Activated CD8-positive, alpha-beta memory T cell treated with anti-CD3 and anti-CD28 coated beads for 4 hours (primary cell): ENCODE measurements around the gene GIMAP7.
A peak's percentile ranks its signal among the peaks of the same experiment; 100 is the strongest.
"Not testable (repeated sequence)": the region's sequence is repeated elsewhere in the genome, so short reads cannot be mapped to it uniquely, and the experiment has no call there.

Experiments
- DNase-seq, 2 donors: peaks; one replicate each; pipeline ENCODE4 v3.0.0-alpha.2; 2020; ENCODE audit warnings: low read depth in 2 of 2

Gene GIMAP7

GRCh38 chr7:150514748-150515222 lies at the start of gene GIMAP7:
TSS of gene GIMAP7 (plus strand) at chr7:150514872. CDS start at chr7:150519975, 5,103 bp downstream.
- DNase-seq, result peak; percentile 24 to 42

GRCh38 chr7:150464962-150465361 lies 49.7 kb upstream of the GIMAP7 start:
- DNase-seq, result no peak

GRCh38 chr7:150465414-150465813 lies 49.3 kb upstream of the GIMAP7 start:
- no peak for DNase-seq

GRCh38 chr7:150466477-150466876 lies 48.2 kb upstream of the GIMAP7 start:
- no peak for DNase-seq

- DNase-seq, result no peak
These were observed 46.4 kb upstream of the GIMAP7 start for GRCh38 chr7:150468241-150468640.

GRCh38 chr7:150471886-150472285 lies 42.8 kb upstream of the GIMAP7 start:
- DNase-seq, result no peak

DNA sequence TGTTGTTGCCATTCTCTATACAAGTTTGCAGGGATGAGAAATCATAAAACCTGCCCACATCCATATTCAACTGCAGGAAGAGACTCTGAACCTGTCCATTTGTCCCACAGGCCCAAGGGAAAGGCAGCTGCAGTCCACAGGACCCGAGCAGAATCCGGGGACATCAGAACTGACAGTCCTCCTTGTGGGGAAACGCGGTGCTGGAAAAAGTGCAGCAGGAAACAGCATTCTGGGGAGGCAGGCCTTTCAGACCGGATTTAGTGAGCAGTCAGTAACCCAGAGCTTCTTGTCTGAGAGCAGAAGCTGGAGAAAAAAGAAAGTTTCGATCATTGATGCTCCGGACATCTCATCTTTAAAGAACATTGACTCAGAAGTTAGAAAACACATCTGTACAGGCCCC lies 40.8 kb upstream of the GIMAP7 start:
- no peak for DNase-seq

DNA sequence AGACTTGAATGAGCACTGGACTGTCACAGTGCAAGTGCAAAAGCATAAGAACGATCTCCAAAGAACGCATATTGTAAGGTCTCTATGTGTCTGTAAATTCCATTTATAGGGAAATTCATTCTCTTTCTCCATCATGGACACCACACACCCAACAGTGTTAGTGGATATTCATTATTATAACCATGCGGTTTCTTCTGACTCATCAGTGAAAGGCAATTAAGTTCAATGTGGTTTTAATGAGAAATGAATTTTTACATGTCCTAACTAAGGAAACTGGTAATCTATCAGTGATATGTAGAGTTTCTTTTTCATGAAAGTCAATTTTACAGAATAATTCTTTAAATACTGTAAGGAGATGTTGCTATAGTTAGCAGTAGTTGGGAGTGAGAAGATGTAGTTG lies 38.4 kb upstream of the GIMAP7 start:
- DNase-seq, result no peak

DNA sequence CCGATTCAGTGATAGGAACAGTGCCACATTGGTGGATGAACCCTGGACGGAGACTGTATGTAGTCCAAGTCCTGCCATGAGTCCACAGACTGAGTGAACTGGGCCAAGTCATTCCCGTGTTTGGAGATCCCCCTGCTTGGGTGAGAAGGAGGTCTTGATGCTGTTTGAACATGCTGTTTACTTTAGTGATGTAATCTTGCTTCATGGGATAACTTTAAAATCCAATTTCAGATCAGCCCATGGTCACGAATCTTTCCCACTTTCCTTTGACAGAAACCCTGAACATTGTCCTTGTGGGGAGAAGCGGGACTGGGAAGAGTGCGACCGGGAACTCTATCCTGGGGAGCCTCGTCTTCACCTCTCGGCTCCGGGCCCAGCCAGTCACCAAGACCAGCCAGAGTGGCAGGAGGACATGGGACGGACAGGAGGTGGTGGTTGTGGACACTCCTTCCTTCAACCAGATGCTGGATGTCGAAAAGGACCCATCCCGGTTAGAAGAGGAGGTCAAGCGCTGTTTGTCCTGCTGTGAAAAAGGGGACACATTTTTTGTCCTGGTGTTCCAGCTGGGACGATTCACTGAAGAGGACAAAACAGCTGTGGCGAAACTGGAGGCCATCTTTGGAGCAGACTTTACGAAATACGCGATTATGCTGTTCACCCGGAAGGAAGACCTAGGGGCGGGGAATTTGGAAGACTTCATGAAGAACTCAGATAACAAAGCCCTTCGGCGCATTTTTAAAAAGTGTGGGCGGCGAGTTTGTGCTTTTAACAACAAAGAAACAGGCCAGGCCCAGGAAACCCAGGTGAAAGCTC lies 37.6 kb upstream of the GIMAP7 start:
- peak in 1 of 2 donors; percentile 31 for DNase-seq

- no peak for DNase-seq
These were observed 35.5 kb upstream of the GIMAP7 start for GRCh38 chr7:150479023-150479716.

DNA sequence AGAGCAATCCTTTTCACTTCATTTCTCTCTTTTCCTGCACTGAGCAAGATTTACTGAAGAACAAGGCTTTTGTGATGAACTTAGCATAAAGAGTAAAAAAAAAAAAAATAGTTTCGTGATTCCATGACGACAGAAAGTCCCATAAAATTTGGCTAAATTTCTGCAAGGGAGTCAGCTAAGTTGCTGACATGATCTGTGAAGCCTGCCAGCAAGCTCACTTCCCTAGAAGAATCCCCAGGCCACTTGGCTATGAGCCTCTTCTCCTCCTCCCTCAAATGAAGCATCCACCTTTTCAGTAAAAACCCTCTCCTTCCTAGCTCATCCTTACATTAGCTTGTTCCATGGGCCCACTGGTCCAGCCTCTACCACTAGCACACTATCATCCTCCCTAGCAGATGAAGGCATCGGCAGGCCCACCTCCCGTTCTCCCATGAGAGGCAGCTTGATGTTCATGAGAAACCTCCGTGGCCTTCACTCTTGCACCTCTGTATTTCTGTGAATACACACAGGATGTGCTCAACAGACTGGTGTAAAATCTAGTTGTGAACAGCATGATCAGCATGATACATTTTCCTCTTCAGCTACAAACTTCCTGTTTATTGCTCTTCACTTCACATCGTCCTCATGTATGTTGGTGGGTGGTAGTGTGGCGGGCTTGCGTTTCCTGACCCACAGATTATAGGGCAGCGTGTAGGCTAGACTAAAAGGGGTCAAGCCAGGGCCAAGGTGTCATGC lies 33.3 kb upstream of the GIMAP7 start:
- DNase-seq, result peak; percentile 22 to 28

GRCh38 chr7:150481922-150482321 lies 32.8 kb upstream of the GIMAP7 start:
- DNase-seq, result no peak

GRCh38 chr7:150483514-150483913 lies 31.2 kb upstream of the GIMAP7 start:
- not testable (repeated sequence) for DNase-seq

GRCh38 chr7:150484071-150484470 lies 30.6 kb upstream of the GIMAP7 start:
- DNase-seq, result not testable (repeated sequence)

DNA sequence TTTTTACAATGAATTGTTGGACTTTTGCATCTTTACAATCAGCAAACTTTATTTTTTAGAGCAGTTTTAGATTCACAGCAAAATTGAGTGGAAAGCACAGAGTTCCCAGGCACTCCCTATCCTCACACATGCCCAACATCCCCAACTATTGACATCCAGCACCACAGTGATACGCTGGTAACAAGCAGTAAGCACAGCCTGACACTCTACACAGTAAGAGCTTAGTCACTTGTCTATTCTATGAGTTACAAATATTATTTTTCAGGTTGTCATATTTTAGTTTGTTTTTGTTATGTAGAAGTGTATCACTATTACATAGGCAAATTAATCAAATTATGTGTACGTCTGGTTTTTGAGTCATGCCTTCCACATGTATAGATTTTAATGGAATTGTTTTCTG lies 27.0 kb upstream of the GIMAP7 start:
- no peak for DNase-seq

DNA sequence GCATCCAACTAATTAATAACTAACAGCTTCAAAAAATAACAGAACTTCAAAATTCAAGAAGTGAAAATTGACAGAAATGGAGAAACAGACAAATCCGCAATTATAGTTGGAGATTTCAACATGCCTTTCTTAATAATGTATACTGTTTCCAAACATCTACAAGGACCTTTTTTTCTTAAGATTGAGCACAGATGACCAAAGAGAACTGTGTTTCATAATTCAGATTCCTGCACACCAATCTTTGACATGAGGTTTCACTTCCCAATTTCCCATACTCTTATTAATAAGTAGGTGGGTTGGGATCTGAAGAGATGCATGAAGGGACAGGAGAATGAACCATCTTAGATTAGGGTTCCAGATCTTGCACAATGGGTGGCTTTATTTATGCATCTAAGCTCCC lies 24.9 kb upstream of the GIMAP7 start:
- no peak for DNase-seq

DNA sequence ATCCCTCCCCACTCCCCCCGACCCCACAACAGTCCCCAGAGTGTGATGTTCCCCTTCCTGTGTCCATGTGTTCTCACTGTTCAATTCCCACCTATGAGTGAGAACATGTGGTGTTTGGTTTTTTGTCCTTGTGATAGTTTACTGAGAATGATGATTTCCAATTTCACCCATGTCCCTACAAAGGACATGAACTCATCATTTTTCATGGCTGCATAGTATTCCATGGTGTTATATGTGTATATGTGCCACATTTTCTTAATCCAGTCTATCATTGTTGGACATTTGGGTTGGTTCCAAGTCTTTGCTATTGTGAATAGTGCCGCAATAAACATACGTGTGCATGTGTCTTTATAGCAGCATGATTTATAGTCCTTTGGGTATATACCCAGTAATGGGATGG lies 21.2 kb upstream of the GIMAP7 start:
- not testable (repeated sequence) for DNase-seq

DNA sequence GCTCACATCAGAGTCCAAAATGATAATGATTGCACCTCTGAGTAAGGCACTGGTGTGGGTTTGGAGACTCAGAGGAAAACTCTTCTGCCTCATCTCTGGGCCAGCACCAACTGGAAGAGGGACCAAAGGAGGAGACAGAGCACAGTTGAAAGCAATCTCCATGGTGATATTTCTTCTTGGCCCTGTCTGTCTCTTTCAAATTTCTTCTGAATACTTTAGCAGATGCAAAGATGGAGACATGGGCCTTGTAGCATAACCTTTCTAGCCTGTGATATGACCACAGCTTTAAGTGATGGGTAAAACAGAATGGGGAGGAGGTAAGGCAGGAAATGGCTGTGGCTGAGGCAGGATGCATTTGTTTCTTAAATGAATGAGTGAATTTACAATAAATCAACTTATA lies 12.2 kb upstream of the GIMAP7 start:
- no peak for DNase-seq

GRCh38 chr7:150503155-150503554 lies 11.5 kb upstream of the GIMAP7 start:
- no peak for DNase-seq

- no peak for DNase-seq
These were observed 11.1 kb upstream of the GIMAP7 start for GRCh38 chr7:150503581-150503980.

GRCh38 chr7:150507947-150508602 lies 6.6 kb upstream of the GIMAP7 start:
- DNase-seq, result no peak

DNA sequence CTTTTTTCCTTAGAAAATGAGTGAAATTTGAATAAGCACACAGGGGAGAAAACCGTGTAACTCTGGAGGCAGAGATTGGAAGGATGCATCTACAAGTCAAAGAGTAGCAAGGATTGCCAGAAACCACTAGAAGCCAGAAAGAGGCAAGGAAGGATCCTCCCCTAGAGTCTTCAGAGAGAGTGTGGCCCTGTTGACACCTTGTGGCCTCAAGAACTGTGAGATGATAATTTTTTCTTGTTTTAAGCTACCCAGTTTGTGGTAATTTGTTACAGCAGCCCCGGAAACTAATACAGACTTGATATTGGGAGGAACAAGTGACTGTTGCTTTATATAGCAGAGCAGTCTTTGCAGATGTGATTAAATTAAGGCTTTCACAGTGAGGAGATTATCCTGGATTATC lies 3.6 kb upstream of the GIMAP7 start:
- no peak for DNase-seq
